ENCODE measurements around the gene ZKSCAN8. TPM values are rescaled to one million over a fixed set of nuclear protein-coding genes. Genes with fewer than 3 reads are reported as not detected.

Gene ZKSCAN8
- total RNA-seq, result 14.4 and 15.6 TPM in 2 replicates

GRCh38 chr6:28141500-28142329 lies at the start of gene ZKSCAN8:
Gene ZKSCAN8 (plus strand): TSS chr6:28141883. CDS start chr6:28148408, 6,525 bp downstream.

GRCh38 chr6:28124350-28124970 lies 17.2 kb upstream of the ZKSCAN8 start, which contains the start of gene ZSCAN16:
Gene ZSCAN16 (plus strand): TSS chr6:28124609. CDS start chr6:28125444, 835 bp downstream.

Other genes with a start within 250 kb of the ZKSCAN8 start
- gene OR2B2, start 229.5 kb upstream of the ZKSCAN8 start, total RNA-seq, result not detected in 2 replicates
- not detected in 2 replicates for gene OR2B6, start 184.6 kb upstream of the ZKSCAN8 start, total RNA-seq
- gene ZNF165, start 61.3 kb upstream of the ZKSCAN8 start, total RNA-seq, result 0.05 and 0.31 TPM in 2 replicates
- gene ZSCAN16, start 17.3 kb upstream of the ZKSCAN8 start, total RNA-seq, result not detected in 2 replicates
- gene ZSCAN9, start 83.4 kb downstream of the ZKSCAN8 start, total RNA-seq, result 4.6 and 5.1 TPM in 2 replicates
- 2.7 and 3.3 TPM in 2 replicates for gene ZKSCAN4, start 110.4 kb downstream of the ZKSCAN8 start, total RNA-seq
- 1.1 and 2.1 TPM in 2 replicates for gene NKAPL, start 117.4 kb downstream of the ZKSCAN8 start, total RNA-seq
- gene ZSCAN26, start 125.3 kb downstream of the ZKSCAN8 start, total RNA-seq, result 11.2 and 14.8 TPM in 2 replicates
- 1.6 and 3.2 TPM in 2 replicates for gene PGBD1, start 139.7 kb downstream of the ZKSCAN8 start, total RNA-seq
- gene ZSCAN31, start 194.3 kb downstream of the ZKSCAN8 start, total RNA-seq, result 10.1 and 14.4 TPM in 2 replicates
- gene ZKSCAN3, start 208.1 kb downstream of the ZKSCAN8 start, total RNA-seq, result 3.6 and 4.4 TPM in 2 replicates